Astrocyte (in vitro differentiated cells and primary cell): ENCODE results near the gene NFS1. TPM values are rescaled to one million over a fixed set of nuclear protein-coding genes. Genes with fewer than 3 reads are reported as not detected.

Experiments used
- DNase-seq: peaks from one replicate; pipeline ENCODE4 v3.0.0-alpha.2; 2010; ENCODE audit warnings: low read depth
- FAIRE-seq: peaks from 2 replicates; lab custom pipeline; 2011; peaks lifted over from hg19 to GRCh38; lab: Jason Lieb, UNC
- H2AFZ ChIP-seq: 2 replicates; pipeline ENCODE4 v1.6.0; 2012; ENCODE audit warnings: low read depth, low read length, inconsistent platforms
- H3K27ac ChIP-seq: 2 replicates; pipeline ENCODE4 v1.5.1; 2011; ENCODE audit warnings: low read depth, low read length, inconsistent platforms
- H3K27me3 ChIP-seq: 2 replicates; pipeline ENCODE4 v1.6.0; 2011; ENCODE audit warnings: low read length, inconsistent platforms; ENCODE audit not compliant: insufficient read depth
- H3K36me3 ChIP-seq: 2 replicates; pipeline ENCODE4 v1.5.1; 2011; ENCODE audit warnings: low read length, inconsistent platforms; ENCODE audit not compliant: insufficient read depth
- H3K4me1 ChIP-seq: 2 replicates; pipeline ENCODE4 v1.5.1; 2011; ENCODE audit warnings: low read length, inconsistent platforms; ENCODE audit not compliant: insufficient read depth
- H3K4me2 ChIP-seq: 2 replicates; pipeline ENCODE4 v1.6.0; 2012; ENCODE audit warnings: low read length, inconsistent platforms
- H3K4me3 ChIP-seq: 2 replicates; pipeline ENCODE4 v1.5.1; 2011; ENCODE audit warnings: low read depth, mild to moderate bottlenecking, low read length, inconsistent platforms; ENCODE audit not compliant: insufficient read depth
- H3K79me2 ChIP-seq: 2 replicates; pipeline ENCODE4 v1.6.0; 2012; ENCODE audit warnings: mild to moderate bottlenecking, low read length, inconsistent platforms; ENCODE audit not compliant: insufficient read depth
- H3K9ac ChIP-seq: 2 replicates; pipeline ENCODE4 v1.6.0; 2012; ENCODE audit warnings: mild to moderate bottlenecking, low read length, inconsistent platforms
- H3K9me3 ChIP-seq: 2 replicates; pipeline ENCODE4 v1.5.1; 2012; ENCODE audit warnings: low read depth, mild to moderate bottlenecking, low read length, inconsistent platforms; ENCODE audit not compliant: insufficient read depth
- H4K20me1 ChIP-seq: 2 replicates; pipeline ENCODE4 v1.6.0; 2012; ENCODE audit warnings: low read length, inconsistent platforms; ENCODE audit not compliant: insufficient read depth
- H3K27ac Mint-ChIP-seq: one replicate; pipeline ENCODE4 v1.8.0; 2021; ENCODE audit warnings: mild to moderate bottlenecking, mixed read lengths; ENCODE audit not compliant: unreplicated experiment
- H3K27me3 Mint-ChIP-seq: one replicate; pipeline ENCODE4 v1.8.0; 2021; ENCODE audit warnings: low read depth, mixed read lengths; ENCODE audit not compliant: unreplicated experiment
- H3K36me3 Mint-ChIP-seq: one replicate; pipeline ENCODE4 v1.8.0; 2021; ENCODE audit warnings: low read depth, mixed read lengths; ENCODE audit not compliant: unreplicated experiment
- H3K4me1 Mint-ChIP-seq: one replicate; pipeline ENCODE4 v1.8.0; 2021; ENCODE audit warnings: low read depth, mixed read lengths; ENCODE audit not compliant: unreplicated experiment
- H3K4me3 Mint-ChIP-seq: one replicate; pipeline ENCODE4 v1.8.0; 2021; ENCODE audit warnings: mild to moderate bottlenecking, moderate library complexity, mixed read lengths; ENCODE audit not compliant: unreplicated experiment
- H3K9me3 Mint-ChIP-seq: one replicate; pipeline ENCODE4 v1.8.0; 2021; ENCODE audit warnings: mild to moderate bottlenecking, mixed read lengths; ENCODE audit not compliant: unreplicated experiment
- CTCF ChIP-seq: IDR thresholded peaks from 2 replicates; pipeline ENCODE4 v1.5.1; 2011; ENCODE audit warnings: low read depth, mild to moderate bottlenecking, inconsistent platforms, low read length, moderate library complexity; ENCODE audit not compliant: insufficient read depth
- EZH2 ChIP-seq: IDR thresholded peaks from 2 replicates; pipeline ENCODE4 v1.6.1; 2012; ENCODE audit warnings: mild to moderate bottlenecking, low read length, inconsistent platforms; ENCODE audit not compliant: insufficient read depth
- total RNA-seq: library from RNA; stranded (reverse); gene quantifications from 2 replicates; pipeline ENCODE4 v1.2.1, GENCODE V29; 2021

Gene NFS1
- total RNA-seq, 1 donor from 2014 or later, result 30.3 TPM

DNA sequence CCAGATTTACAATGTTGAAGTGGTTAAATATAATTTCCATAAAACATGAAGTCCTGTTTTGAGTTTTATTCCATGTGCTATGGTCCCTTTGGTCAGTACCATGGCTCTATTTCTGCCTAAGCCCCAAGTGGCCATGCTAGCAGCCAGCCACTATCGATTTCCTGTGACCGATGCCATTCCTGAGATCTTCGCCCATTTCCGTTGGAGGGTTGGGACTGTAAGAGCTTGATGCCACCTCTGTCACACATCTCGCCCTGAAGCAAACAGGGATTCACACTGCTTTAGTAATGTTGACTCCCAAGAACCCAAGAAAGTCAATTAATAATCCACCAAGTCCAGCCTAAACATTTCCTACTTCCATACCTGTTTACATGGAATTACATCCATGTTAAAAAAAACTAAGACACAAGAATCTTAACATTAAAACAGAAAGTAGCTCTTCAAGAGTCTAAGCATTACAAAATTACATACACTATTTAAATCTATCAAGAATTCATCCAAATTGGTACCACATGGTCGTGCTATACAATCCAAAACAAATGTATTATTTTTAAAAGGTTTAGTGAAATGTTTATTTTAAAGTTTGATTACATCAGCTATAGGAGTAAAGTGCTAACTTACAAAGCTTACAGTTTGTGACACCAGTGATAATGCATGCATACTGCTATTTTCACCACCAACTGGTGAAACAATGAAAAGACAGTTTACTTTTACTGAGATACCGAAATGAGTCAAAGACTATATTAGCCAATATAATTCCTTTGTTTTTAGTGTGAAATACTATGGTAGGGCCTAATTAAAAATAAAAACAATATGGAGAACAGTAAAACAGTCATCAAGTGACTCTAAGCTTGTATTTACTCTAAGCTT, 40.4 kb upstream of the NFS1 start:
- Mint-ChIP-seq H3K27me3 (no peaks in the 10 kb centered on the region), H3K27ac (peak overlapping the region; percentile 47), H3K4me1 (peaks cover 21% of the 10 kb centered on the region), H3K36me3 (peaks cover 25% of the 10 kb centered on the region), H3K4me3 (peak overlapping the region; percentile 99), H3K9me3 (no peaks in the 10 kb centered on the region)
- Histone ChIP-seq H4K20me1 (peaks cover 71% of the 10 kb centered on the region), H3K27me3 (no peaks in the 10 kb centered on the region), H2AFZ (no peak overlapping the region), H3K27ac (no peak overlapping the region), H3K36me3 (peaks cover 46% of the 10 kb centered on the region), H3K4me2 (peak overlapping the region; percentile 98), H3K9ac (peak overlapping the region; percentile 100), H3K4me1 (peaks cover 29% of the 10 kb centered on the region), H3K9me3 (no peaks in the 10 kb centered on the region), H3K79me2 (peaks cover 86% of the 10 kb centered on the region), H3K4me3 (peak overlapping the region; percentile 100)
- peak; percentile 21 for DNase-seq
- no peak for FAIRE-seq
- TF ChIP-seq CTCF, result peak; percentile 30
- TF ChIP-seq EZH2, result no peak

GRCh38 chr20:35738410-35739179, 39.4 kb upstream of the NFS1 start:
- DNase-seq (no peak), FAIRE-seq (no peak)
- Mint-ChIP-seq H3K27ac (no peak overlapping the region), H3K27me3 (no peaks in the 10 kb centered on the region), H3K4me1 (peaks cover 23% of the 10 kb centered on the region), H3K4me3 (peak overlapping the region; percentile 71), H3K36me3 (peaks cover 29% of the 10 kb centered on the region), H3K9me3 (no peaks in the 10 kb centered on the region)
- peaks cover 55% of the 10 kb centered on the region for H3K36me3 ChIP-seq
- no peaks in the 10 kb centered on the region for H3K27me3 ChIP-seq
- H3K4me2 ChIP-seq, result peak overlapping the region; percentile 54
- H3K4me3 ChIP-seq, result peak overlapping the region; percentile 13
- TF ChIP-seq CTCF (no peak), EZH2 (no peak)
- no peak overlapping the region for H2AFZ ChIP-seq
- no peak overlapping the region for H3K27ac ChIP-seq
- peak overlapping the region; percentile 18 for H3K9ac ChIP-seq
- peaks cover 96% of the 10 kb centered on the region for H3K79me2 ChIP-seq
- peaks cover 80% of the 10 kb centered on the region for H4K20me1 ChIP-seq
- H3K9me3 ChIP-seq, result no peaks in the 10 kb centered on the region
- peaks cover 30% of the 10 kb centered on the region for H3K4me1 ChIP-seq
